Heart left ventricle (tissue), 13 donors: ENCODE measurements around the gene HBZ.
A peak's percentile ranks its signal among the peaks of the same experiment; 100 is the strongest.

Source experiments
- POLR2A ChIP-seq, 2 donors: fragments of 450-650 bp; IDR thresholded peaks; one replicate each; pipeline ENCODE4 v1.6.1; 2017; ENCODE audit warnings: antibody characterized with exemption in 2 of 2, mild to moderate bottlenecking in 2 of 2, moderate library complexity in 2 of 2
- TF ChIP-seq, protein P1 (sequence below), 12 donors: fragments of 200-600 bp; sonication (generic) in 4 of 12; IDR thresholded peaks; one replicate each; pipeline versions ENCODE4 v1.5.0 to v1.8.0; 2018 to 2022; ENCODE audit warnings: antibody characterized with exemption in 12 of 12, mild to moderate bottlenecking in 5 of 12
- donor health status: ischemic (EF 13 %, LVEDD 7.1; RV severe dilation, severe dysfunction).
- donor health status: DM: no; HTN: yes; CAD: no.
- donor health status: DM: no; HTN: no; CAD: no.
- donor health status: ischemic (EF 25% LVEDD 6.9; RV normal size, moderate dysfunction).
- donor health status: ischemic (EF 25% LVEDD 5.7; RV mildly dilated, moderate dysfunction).
- donor health status: ischemic (EF 35%, LVEDD 5.7; RV mildly dilated, moderate dysfunction).
- donor health status: nonischemic (EF 11% LVEDD 7.7; RV severe dilation, severe dysfunction).
- donor health status: DM: yes; HTN: yes; CAD: no.
- donor health status: PGD.
- donor health status: ischemic (EF 29% LVEDD 5.4; RV normal size, mild dysfunction).
- donor health status: nonischemic (EF 23%, LVEDD 6.1; RV moderate dilation, normal function).

DNA sequence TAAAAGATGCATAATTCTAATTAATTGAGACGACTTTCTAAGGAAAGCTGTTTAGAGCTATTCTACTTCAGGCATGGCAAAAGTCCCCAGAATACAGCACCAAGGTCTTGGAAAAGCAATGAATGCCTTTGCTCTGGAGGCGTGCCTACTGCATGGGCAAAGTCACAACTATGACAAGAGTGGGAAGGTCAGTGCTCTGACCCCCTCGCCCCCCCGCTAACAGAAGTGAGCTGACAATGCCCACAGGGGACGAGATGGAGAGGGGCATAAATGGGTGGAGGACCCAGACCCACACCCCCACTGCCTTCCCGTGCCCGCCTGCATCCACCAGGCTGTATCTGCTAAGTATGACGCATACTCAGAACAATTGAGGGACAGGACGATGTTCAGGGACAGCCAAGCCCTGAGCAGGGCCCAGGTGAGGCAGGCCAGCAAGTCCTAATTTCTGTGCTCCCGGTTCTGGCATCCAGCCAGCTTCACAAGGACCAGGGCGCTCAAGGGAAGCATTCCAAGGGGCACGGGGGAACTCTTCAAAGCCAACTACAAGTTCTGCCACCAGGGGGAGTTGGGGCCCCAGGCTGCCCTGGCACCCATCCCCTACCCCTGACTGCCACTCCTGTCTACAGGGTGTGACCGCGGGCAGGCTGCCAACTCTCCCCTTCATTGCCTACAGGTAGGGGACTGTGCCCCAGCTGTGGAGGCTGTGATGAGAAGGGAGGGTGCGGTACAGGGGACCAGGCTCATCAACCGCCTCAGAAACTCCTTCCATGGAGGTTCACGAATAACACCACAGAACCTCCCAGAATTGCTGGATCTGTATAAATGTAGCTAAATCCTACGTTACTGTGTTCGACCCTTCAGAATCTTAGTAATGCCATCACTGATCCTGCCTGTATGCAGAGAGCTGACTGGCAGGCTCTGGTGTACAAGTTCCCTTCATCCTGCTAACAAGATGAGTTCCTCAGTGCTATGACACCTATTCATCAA lies 34.8 kb upstream of the HBZ start:
- TF ChIP-seq, protein P1, sequence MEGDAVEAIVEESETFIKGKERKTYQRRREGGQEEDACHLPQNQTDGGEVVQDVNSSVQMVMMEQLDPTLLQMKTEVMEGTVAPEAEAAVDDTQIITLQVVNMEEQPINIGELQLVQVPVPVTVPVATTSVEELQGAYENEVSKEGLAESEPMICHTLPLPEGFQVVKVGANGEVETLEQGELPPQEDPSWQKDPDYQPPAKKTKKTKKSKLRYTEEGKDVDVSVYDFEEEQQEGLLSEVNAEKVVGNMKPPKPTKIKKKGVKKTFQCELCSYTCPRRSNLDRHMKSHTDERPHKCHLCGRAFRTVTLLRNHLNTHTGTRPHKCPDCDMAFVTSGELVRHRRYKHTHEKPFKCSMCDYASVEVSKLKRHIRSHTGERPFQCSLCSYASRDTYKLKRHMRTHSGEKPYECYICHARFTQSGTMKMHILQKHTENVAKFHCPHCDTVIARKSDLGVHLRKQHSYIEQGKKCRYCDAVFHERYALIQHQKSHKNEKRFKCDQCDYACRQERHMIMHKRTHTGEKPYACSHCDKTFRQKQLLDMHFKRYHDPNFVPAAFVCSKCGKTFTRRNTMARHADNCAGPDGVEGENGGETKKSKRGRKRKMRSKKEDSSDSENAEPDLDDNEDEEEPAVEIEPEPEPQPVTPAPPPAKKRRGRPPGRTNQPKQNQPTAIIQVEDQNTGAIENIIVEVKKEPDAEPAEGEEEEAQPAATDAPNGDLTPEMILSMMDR (IDR thresholded peaks at IDR 0.05) = peak; percentile 43 to 74 (median 59)
- TF ChIP-seq POLR2A (IDR thresholded peaks at IDR 0.05) = no peak
